Measurements from ENCODE around the gene CDC42BPB. TPM values are rescaled to one million over a fixed set of nuclear protein-coding genes. Genes with fewer than 3 reads are reported as not detected.

Gene CDC42BPB
- total RNA-seq, 1 donor from 2014 or later, result 55.0 TPM

- TF ChIP-seq CTCF (IDR thresholded peaks at IDR 0.05; ENCODE audit: insufficient read depth, low read length, severe bottlenecking), result no peak
- FAIRE-seq, result no peak
Observed at GRCh38 chr14:102916347-102917055, 140.8 kb downstream of the CDC42BPB start.

GRCh38 chr14:102915292-102916110 is 141.8 kb downstream of the CDC42BPB start:
- Histone ChIP-seq H3K36me3 (ENCODE audit: control insufficient read depth, insufficient read depth, low read length) (no peaks in the 10 kb centered on the region), H3K4me3 (ENCODE audit: low read depth, low read length) (no peak overlapping the region), H3K27me3 (ENCODE audit: control insufficient read depth, insufficient read depth, low read length) (no peaks in the 10 kb centered on the region)
- no peak for FAIRE-seq
- TF ChIP-seq CTCF (IDR thresholded peaks at IDR 0.05; ENCODE audit: insufficient read depth, low read length, severe bottlenecking), result no peak
- DNase-seq (ENCODE audit: low read depth), result no peak

More at GRCh38 chr14:102916347-102917055, 140.8 kb downstream of the CDC42BPB start:
- Histone ChIP-seq H3K27me3 (ENCODE audit: control insufficient read depth, insufficient read depth, low read length) (no peaks in the 10 kb centered on the region), H3K4me3 (ENCODE audit: low read depth, low read length) (no peak overlapping the region), H3K36me3 (ENCODE audit: control insufficient read depth, insufficient read depth, low read length) (no peaks in the 10 kb centered on the region)
- no peak for DNase-seq (ENCODE audit: low read depth)

- no peaks in the 10 kb centered on the region for H3K36me3 ChIP-seq (ENCODE audit: control insufficient read depth, insufficient read depth, low read length)
- TF ChIP-seq CTCF (IDR thresholded peaks at IDR 0.05; ENCODE audit: insufficient read depth, low read length, severe bottlenecking), result no peak
- H3K4me3 ChIP-seq (ENCODE audit: low read depth, low read length), result no peak overlapping the region
- DNase-seq (ENCODE audit: low read depth) (no peak), FAIRE-seq (no peak)
- no peaks in the 10 kb centered on the region for H3K27me3 ChIP-seq (ENCODE audit: control insufficient read depth, insufficient read depth, low read length)
Observed at GRCh38 chr14:102914474-102915291, 142.7 kb downstream of the CDC42BPB start.

GRCh38 chr14:102913341-102914211 is 143.8 kb downstream of the CDC42BPB start:
- no peak overlapping the region for H3K4me3 ChIP-seq (ENCODE audit: low read depth, low read length)
- FAIRE-seq (no peak), DNase-seq (ENCODE audit: low read depth) (no peak)
- TF ChIP-seq CTCF (IDR thresholded peaks at IDR 0.05; ENCODE audit: insufficient read depth, low read length, severe bottlenecking), result no peak
- no peaks in the 10 kb centered on the region for H3K36me3 ChIP-seq (ENCODE audit: control insufficient read depth, insufficient read depth, low read length)
- no peaks in the 10 kb centered on the region for H3K27me3 ChIP-seq (ENCODE audit: control insufficient read depth, insufficient read depth, low read length)

All from bronchial epithelial cell (primary cell).